ENCODE data around the gene HMX2. TPM values are rescaled to one million over a fixed set of nuclear protein-coding genes. Genes with fewer than 3 reads are reported as not detected.

The HMX2 gene
- total RNA-seq = not detected in 2 replicates

DNA sequence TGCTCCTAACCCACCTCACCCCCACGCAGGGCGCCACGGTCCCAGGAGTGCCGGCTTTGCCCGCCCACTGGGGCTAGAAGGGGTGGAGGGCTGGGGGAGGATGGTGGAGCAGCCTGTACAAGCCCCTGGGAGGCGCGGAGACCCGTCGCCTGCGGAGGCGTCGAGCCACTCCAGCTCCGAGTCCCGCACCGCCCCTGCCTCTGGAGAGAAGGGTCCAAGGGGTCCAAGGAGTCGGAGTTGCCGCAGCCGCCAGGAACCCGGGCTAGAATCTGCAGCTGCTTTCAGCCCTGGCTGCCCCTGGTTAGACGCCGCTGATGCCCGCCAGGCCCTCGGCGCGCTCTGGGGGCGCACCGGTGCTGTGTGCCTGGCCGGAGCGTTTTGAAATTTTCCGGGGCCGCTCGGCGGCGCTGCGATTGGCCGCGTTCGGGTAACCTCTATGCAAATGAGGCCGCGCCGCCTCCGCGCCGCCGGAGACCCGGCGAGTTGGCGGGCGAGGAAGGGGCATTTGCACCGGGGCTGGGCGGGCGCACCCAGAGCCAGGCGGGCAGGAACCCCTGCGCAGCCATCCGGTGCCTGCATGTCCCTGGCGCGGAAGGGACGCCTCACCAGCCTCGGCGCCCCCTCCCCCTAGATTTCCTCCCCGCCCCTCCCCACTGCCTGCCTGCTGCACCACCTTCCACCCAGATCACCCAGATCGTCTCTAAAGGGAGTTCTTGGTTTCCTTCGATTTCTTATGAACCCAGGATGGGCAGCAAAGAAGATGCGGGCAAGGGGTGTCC is at the start of gene HMX2:
TSS of gene HMX2 (plus strand) at position 502 of the 779 bp plus-strand sequence. CDS start at position 745, 243 bp downstream.

DNA sequence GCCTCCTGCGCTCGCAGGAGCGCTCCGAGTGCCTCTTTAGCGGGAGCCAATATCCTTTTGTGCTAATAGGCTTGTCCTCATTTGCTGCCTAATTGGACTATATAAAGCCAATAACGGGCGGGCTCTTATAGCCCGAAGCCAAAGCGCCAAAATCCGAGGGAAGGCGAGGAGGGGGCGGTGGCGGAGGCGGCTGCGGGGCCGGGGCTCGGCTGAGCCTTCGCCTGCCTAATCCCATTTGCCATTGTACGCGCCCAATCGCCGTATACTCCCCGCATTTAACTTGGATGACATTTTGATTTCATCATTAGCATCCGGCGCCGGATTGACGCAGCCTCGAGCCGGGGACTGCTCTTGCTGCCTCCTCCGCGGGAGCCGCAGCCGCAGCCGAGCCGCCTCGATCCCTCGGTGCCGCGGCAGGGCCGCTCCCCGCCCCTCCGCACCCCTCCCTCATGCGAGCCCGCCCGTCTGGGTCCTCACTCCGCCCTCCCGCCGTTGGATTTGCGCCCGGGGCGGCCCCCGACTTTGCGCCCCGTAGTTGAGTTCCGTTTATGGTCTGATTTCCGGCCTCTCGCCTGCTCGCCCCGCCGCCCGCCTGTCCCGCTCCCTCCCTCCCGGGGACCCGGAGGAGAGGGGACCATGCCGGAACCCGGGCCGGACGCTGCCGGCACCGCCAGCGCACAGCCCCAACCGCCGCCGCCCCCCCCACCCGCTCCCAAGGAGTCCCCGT is 12.4 kb upstream of the HMX2 start, which contains the start of gene HMX3:
TSS of gene HMX3 (plus strand) at position 556 of the 727 bp plus-strand sequence. CDS start at position 637, 81 bp downstream.

DNA sequence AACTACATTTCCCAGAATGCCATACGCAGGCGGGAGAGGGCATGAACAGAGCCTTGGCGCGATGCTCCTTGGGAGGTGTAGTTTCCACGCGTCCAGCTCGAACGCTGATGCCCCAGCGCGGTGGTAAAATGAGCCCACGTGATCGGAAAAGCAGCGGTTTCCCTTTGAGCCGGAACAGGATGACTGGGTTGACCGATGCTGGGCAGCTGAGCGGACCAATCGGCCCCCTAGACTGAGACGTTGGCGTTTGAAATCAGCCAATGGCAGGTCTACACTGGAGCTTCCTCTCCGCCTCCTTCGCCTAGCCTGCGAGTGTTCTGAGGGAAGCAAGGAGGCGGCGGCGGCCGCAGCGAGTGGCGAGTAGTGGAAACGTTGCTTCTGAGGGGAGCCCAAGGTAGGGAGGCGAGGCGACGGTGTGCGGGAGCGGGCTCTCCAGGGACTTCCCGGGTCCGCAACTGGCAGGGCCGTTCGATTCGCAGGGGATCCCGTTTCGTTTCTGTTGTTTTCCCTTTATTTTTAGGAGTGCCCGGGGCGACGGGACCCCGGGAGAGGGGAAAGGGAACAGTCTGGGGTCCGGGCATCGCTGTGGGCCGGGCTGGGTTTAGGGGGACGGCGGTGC is 6.3 kb downstream of the HMX2 start, which contains the start of gene BUB3:
TSS of gene BUB3 (plus strand) at position 311 of the 619 bp plus-strand sequence. CDS start 516 bp downstream, outside the sequence.

Other genes with a start within 250 kb of the HMX2 start
- gene FAM24A, start 237.5 kb upstream of the HMX2 start, total RNA-seq = not detected in 2 replicates
- gene C10orf88, start 193.9 kb upstream of the HMX2 start, total RNA-seq = 12.9 and 13.2 TPM in 2 replicates
- gene PSTK, start 167.7 kb upstream of the HMX2 start, total RNA-seq = 4.3 and 4.7 TPM in 2 replicates
- 1.6 and 1.9 TPM in 2 replicates for gene IKZF5, start 139.3 kb upstream of the HMX2 start, total RNA-seq
- gene ACADSB, start 139.1 kb upstream of the HMX2 start, total RNA-seq = 6.8 and 8.0 TPM in 2 replicates
- not detected in 2 replicates for gene HMX3, start 12.2 kb upstream of the HMX2 start, total RNA-seq
- 112 and 121 TPM in 2 replicates for gene BUB3, start 6.3 kb downstream of the HMX2 start, total RNA-seq

All from smooth muscle cell of bladder (primary cell).